GM23248 (cell line): ENCODE results near the gene SEMA5A. TPM values are rescaled to one million over a fixed set of nuclear protein-coding genes. Genes with fewer than 3 reads are reported as not detected.

ENCODE experiments used
- DNase-seq: peaks from one replicate; pipeline ENCODE4 v3.0.0-alpha.2; 2015
- H2AFZ ChIP-seq: fragments of 200-600 bp; sonication (generic); 2 replicates; pipeline ENCODE4 v1.6.1; 2016; ENCODE audit warnings: antibody characterized with exemption
- H3F3A ChIP-seq: fragments of 200-600 bp; sonication (generic); 2 replicates; pipeline ENCODE4 v1.6.1; 2016; ENCODE audit warnings: mild to moderate bottlenecking, antibody characterized with exemption, mixed run types; ENCODE audit not compliant: insufficient read depth
- H3K27ac ChIP-seq: fragments of 200-600 bp; sonication (generic); 2 replicates; pipeline ENCODE4 v1.5.1; 2016; ENCODE audit warnings: mild to moderate bottlenecking
- H3K27me3 ChIP-seq: fragments of 200-600 bp; sonication (generic); replicated peaks from 2 replicates; pipeline ENCODE4 v1.6.1; 2016; ENCODE audit warnings: mild to moderate bottlenecking; ENCODE audit not compliant: insufficient read depth
- H3K36me3 ChIP-seq: fragments of 200-600 bp; sonication (generic); 2 replicates; pipeline ENCODE4 v1.6.1; 2016; ENCODE audit warnings: low read depth, mild to moderate bottlenecking
- H3K4me1 ChIP-seq: fragments of 200-600 bp; sonication (generic); 2 replicates; pipeline ENCODE4 v1.6.1; 2016; ENCODE audit warnings: mild to moderate bottlenecking; ENCODE audit not compliant: insufficient read depth
- H3K4me2 ChIP-seq: fragments of 200-600 bp; sonication (generic); one replicate; pipeline ENCODE4 v1.6.1; 2016; ENCODE audit warnings: mild to moderate bottlenecking; ENCODE audit not compliant: unreplicated experiment
- H3K4me3 ChIP-seq: fragments of 200-600 bp; sonication (generic); 2 replicates; pipeline ENCODE4 v1.5.1; 2016; ENCODE audit warnings: mild to moderate bottlenecking
- H3K79me2 ChIP-seq: fragments of 200-600 bp; sonication (generic); 2 replicates; pipeline ENCODE4 v1.6.1; 2016; ENCODE audit warnings: mild to moderate bottlenecking; ENCODE audit not compliant: insufficient read depth
- H3K9ac ChIP-seq: fragments of 200-600 bp; sonication (generic); 2 replicates; pipeline ENCODE4 v1.6.1; 2016; ENCODE audit warnings: mild to moderate bottlenecking
- H3K9me2 ChIP-seq: fragments of 200-600 bp; sonication (generic); 2 replicates; pipeline ENCODE4 v1.6.1; 2016; ENCODE audit warnings: mixed run types, mild to moderate bottlenecking, moderate library complexity; ENCODE audit not compliant: insufficient read depth
- H3K9me3 ChIP-seq: fragments of 200-600 bp; sonication (generic); one replicate; pipeline ENCODE4 v1.6.1; 2017; ENCODE audit warnings: low read depth
- H4K20me1 ChIP-seq: fragments of 200-600 bp; sonication (generic); 2 replicates; pipeline ENCODE4 v1.6.0; 2016; ENCODE audit not compliant: insufficient read depth
- EZH2 ChIP-seq: fragments of 200-600 bp; sonication (generic); IDR thresholded peaks from 2 replicates; pipeline ENCODE4 v1.6.1; 2018; ENCODE audit warnings: antibody characterized with exemption, mild to moderate bottlenecking; ENCODE audit not compliant: insufficient read depth, poor library complexity, severe bottlenecking
- EZH2phosphoT487 ChIP-seq: fragments of 200-600 bp; sonication (generic); IDR thresholded peaks from 2 replicates; pipeline ENCODE4 v1.6.1; 2018; ENCODE audit warnings: antibody characterized with exemption, moderate library complexity, mild to moderate bottlenecking, low read depth; ENCODE audit not compliant: insufficient read depth
- WGBS, 2 experiments: methylation state at CpG; one replicate each; pipeline ENCODE4 v1.1.6; 2015 to 2017; ENCODE audit warnings: low lambda C conversion rate in 2 of 2, low coverage in 1 of 2; ENCODE audit errors: missing lambda C conversion rate in 2 of 2; 5-methylcytosine and 5-hydroxymethylcytosine counted together
- in situ Hi-C: fragments of 300-500 bp; cut with MboI; formaldehyde crosslinking; loops from 2 replicates; pipeline ENCODE4 v1.15.0; 2020
- polyA plus RNA-seq: library from polyadenylated mRNA; unstranded; fragments of >200 nt; fragmentation: Nextera tagmentation; extraction: Ambion mirVana; gene quantifications from 2 replicates; pipeline ENCODE4 v1.2.1, GENCODE V29; 2016
- total RNA-seq: library from RNA; depleted of rRNA; stranded (reverse); fragments of >200 nt; shearing (Covaris generic); gene quantifications from 2 replicates; pipeline ENCODE4 v1.2.3, GENCODE V29; 2014

SEMA5A gene
- total and polyA plus RNA-seq, 2 experiments from 2014 or later: 33.5 to 38.2 TPM

- no peaks in the 10 kb centered on the region for H3K79me2 ChIP-seq
- no peaks in the 10 kb centered on the region for H3K36me3 ChIP-seq
- H3K27me3 ChIP-seq: no peaks in the 10 kb centered on the region
- H3K9ac ChIP-seq: peak overlapping the region; percentile 61; the same call in 1 of the 2 replicates
- no peaks in the 10 kb centered on the region for H3K9me3 ChIP-seq
- WGBS, 2 experiments: 50% methylated on average over 1 of the region's 1 CpG
- H3K4me2 ChIP-seq: peak overlapping the region; percentile 64
- DNase-seq: peak; percentile 54
- no peaks in the 10 kb centered on the region for H4K20me1 ChIP-seq
- H3K4me1 ChIP-seq: peaks cover 44% of the 10 kb centered on the region
- in situ Hi-C loops: no loop called here
- H3K9me2 ChIP-seq: no peaks in the 10 kb centered on the region
- no peak overlapping the region for H2AFZ ChIP-seq
- no peak overlapping the region for H3K4me3 ChIP-seq
- TF ChIP-seq EZH2 (no peak), EZH2phosphoT487 (no peak)
- peak overlapping the region; percentile 86 for H3K27ac ChIP-seq
- peaks cover 34% of the 10 kb centered on the region for H3F3A ChIP-seq
Measured at GRCh38 chr5:9058666-9059065, 487.2 kb downstream of the SEMA5A start.

- Histone ChIP-seq H2AFZ (no peak overlapping the region), H3K4me1 (peaks cover 44% of the 10 kb centered on the region), H3K9ac (peak overlapping the region; percentile 61; the same call in 1 of the 2 replicates), H3K4me2 (peak overlapping the region; percentile 64), H3K9me2 (no peaks in the 10 kb centered on the region), H3K79me2 (no peaks in the 10 kb centered on the region), H3K27ac (peak overlapping the region; percentile 86), H3K9me3 (no peaks in the 10 kb centered on the region), H3F3A (peaks cover 29% of the 10 kb centered on the region), H4K20me1 (no peaks in the 10 kb centered on the region), H3K36me3 (no peaks in the 10 kb centered on the region), H3K27me3 (no peaks in the 10 kb centered on the region), H3K4me3 (no peak overlapping the region)
- TF ChIP-seq EZH2: no peak
- no peak for TF ChIP-seq EZH2phosphoT487
- peak; percentile 41 for DNase-seq
- in situ Hi-C loops: no loop called here
Measured at GRCh38 chr5:9058161-9058560, 487.7 kb downstream of the SEMA5A start.

GRCh38 chr5:9057406-9058000 lies 488.4 kb downstream of the SEMA5A start:
- 67 to 79% methylated on average over 3 of the region's 3 CpGs for WGBS, 2 experiments
- peaks cover 28% of the 10 kb centered on the region for H3F3A ChIP-seq
- H3K27ac ChIP-seq: no peak overlapping the region
- DNase-seq: no peak
- H4K20me1 ChIP-seq: no peaks in the 10 kb centered on the region
- peaks cover 44% of the 10 kb centered on the region for H3K4me1 ChIP-seq
- no peaks in the 10 kb centered on the region for H3K36me3 ChIP-seq
- no peaks in the 10 kb centered on the region for H3K79me2 ChIP-seq
- no peak overlapping the region for H2AFZ ChIP-seq
- H3K27me3 ChIP-seq: no peaks in the 10 kb centered on the region
- H3K4me2 ChIP-seq: no peak overlapping the region
- no peak overlapping the region for H3K4me3 ChIP-seq
- in situ Hi-C loops: no loop called here
- H3K9me2 ChIP-seq: no peaks in the 10 kb centered on the region
- no peaks in the 10 kb centered on the region for H3K9me3 ChIP-seq
- no peak overlapping the region for H3K9ac ChIP-seq
- TF ChIP-seq EZH2 (no peak), EZH2phosphoT487 (no peak)

- Histone ChIP-seq H3K9me3 (no peaks in the 10 kb centered on the region), H2AFZ (no peak overlapping the region), H3K4me2 (no peak overlapping the region), H3K4me1 (peaks cover 44% of the 10 kb centered on the region), H3F3A (peaks cover 28% of the 10 kb centered on the region), H3K79me2 (no peaks in the 10 kb centered on the region), H4K20me1 (no peaks in the 10 kb centered on the region), H3K9ac (no peak overlapping the region), H3K27ac (0 out of 2 replicates have a peak overlapping the region, but pooled peaks have one; percentile 40), H3K36me3 (peaks cover 10% of the 10 kb centered on the region; the same call in 1 of the 2 replicates), H3K9me2 (no peaks in the 10 kb centered on the region), H3K27me3 (no peaks in the 10 kb centered on the region), H3K4me3 (no peak overlapping the region)
- in situ Hi-C loops: no loop called here
- TF ChIP-seq EZH2phosphoT487: no peak
- TF ChIP-seq EZH2: no peak
- WGBS, 2 experiments: 97 to 98% methylated on average over 4 of the region's 4 CpGs
- DNase-seq: no peak
Measured at GRCh38 chr5:9056046-9056445, 489.8 kb downstream of the SEMA5A start.
